Esophagus muscularis mucosa (tissue), 3 donors: Measurements from ENCODE around the gene FAM124B.

Experiments used
- CTCF ChIP-seq, 3 experiments: fragments of 200-600 bp in 2 of 3; fragments of 450-650 bp in 1 of 3; sonication (generic) in 2 of 3; IDR thresholded peaks; one replicate each; pipeline ENCODE4 v1.5.1; 2017 to 2019; ENCODE audit warnings: antibody characterized with exemption in 3 of 3, mild to moderate bottlenecking in 2 of 3, moderate library complexity in 1 of 3
- POLR2A ChIP-seq: fragments of 450-650 bp; IDR thresholded peaks from one replicate; pipeline ENCODE4 v1.6.1; 2017; ENCODE audit warnings: antibody characterized with exemption, moderate library complexity, mild to moderate bottlenecking, low read depth
- POLR2AphosphoS5 ChIP-seq, 2 donors: sonication (generic); formaldehyde crosslinking; IDR thresholded peaks; one replicate each; pipeline ENCODE4 v1.6.1; 2017; ENCODE audit warnings: antibody characterized with exemption in 2 of 2

- no peak for TF ChIP-seq CTCF (IDR thresholded peaks at IDR 0.05)
- TF ChIP-seq POLR2AphosphoS5 (IDR thresholded peaks at IDR 0.05), result no peak
- no peak for TF ChIP-seq POLR2A
Measured at GRCh38 chr2:224350703-224351102, 51.2 kb downstream of the FAM124B start.
